ENCODE measurements around the gene PRKCA.

The PRKCA gene

DNA sequence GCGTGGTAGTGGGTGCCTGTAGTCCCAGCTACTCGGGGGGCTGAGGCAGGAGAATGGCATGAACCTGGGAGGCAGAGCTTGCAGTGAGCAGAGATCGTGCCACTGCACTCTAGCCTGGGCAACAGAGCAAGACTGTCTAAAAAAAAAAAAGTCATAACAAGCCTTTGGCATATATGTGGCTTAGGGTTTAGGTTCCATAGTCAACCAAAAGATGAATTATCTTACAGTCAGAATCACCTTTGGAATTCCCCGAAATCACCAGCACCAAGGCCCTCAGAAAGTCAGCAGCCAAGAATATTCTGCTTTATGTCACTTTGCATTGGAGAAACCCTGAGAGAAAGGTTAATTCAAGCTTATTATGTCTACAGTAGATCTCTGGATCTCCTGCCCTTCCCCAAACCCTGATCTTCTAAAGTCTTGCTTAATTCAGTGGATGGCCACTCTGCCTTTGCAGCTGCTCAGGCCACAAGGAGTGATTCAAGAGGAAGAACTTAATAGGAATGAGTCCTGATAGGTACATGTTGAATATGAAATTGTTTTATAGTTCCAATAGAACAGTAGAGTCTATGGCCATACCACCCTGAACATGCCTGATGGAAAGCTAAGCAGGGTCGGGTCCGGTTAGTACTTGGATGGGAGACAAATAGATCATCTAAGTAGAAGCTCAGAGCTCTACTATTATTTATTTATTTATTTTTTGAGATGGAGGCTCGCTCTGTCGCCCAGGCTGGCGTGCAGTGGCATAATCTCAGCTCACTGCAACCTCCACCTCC lies 336.5 kb downstream of the PRKCA start:
- no peak for DNase-seq

DNA sequence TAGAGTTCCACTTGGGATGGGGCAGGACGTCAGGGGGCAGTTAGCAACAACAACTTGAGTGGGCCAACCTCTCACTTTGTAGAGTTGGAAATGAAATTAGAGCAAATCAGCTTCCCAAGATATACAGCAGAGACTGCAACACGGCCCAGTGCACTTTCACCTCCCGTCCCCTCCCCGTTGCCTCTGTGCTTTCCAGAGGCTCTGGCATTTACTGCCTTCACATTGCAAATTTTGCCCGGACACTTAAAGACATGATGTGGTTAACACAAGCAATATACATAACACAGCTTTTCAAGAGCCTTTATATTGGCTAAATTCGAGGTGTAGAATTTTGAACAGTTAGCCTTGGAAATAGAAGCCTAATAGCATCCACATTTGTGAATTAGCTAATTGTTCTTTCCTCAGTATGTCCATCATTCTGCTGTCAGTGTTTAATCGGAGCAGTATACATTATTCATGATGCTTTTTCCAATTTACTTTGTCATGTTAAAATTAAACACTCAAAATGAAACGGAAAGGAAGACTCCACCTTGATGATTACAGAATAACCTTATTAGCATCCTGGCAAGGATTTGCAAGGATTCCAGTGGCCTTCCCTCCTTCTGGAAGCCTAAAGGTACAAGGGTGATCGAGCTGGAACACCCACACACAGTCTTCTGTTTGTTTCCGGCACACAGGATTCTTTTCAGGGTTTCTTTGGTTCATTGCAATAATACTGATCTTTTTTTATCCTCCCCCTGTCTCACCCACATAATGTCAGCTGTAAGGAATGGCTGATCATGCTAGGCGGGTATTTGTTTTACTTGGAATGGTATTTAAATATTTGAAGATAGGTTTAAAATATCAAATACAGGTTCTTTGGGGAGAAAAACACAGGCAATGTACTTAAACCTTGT lies 341.6 kb downstream of the PRKCA start:
- no peak for DNase-seq

DNA sequence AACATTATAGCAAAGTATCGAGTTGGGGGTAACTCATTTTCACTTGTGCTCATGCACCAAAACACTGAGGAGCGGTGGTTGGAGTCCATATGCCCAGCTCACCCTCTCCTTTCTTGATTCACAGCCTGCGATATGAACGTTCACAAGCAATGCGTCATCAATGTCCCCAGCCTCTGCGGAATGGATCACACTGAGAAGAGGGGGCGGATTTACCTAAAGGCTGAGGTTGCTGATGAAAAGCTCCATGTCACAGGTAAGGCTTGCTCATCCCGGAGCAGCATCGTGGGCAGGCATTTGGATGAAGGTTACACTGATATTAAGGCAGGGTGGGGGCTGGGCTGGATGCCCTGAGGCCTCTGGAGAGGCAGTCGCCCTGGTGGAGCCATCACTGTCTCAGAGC lies 342.8 kb downstream of the PRKCA start:
- no peak for DNase-seq

- no peak for DNase-seq
Measured at GRCh38 chr17:66647391-66647983, 345.1 kb downstream of the PRKCA start.

GRCh38 chr17:66649818-66650543 lies 347.6 kb downstream of the PRKCA start:
- DNase-seq, result no peak

DNA sequence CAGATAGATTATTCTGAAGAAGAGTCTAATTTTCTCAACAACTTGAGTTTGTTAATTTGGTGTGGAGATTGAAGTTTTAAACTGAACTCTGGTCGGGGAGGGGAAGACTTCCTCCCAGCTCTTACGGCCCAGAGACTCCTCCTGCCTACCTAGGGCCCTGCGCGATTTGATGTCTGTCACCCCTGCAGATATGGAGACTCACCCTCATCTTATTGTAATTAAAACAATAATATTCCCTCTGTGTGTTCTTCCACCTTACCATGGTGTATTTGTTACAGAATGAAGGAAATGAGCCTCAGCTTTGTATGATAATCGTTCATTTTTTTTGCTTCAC lies 348.1 kb downstream of the PRKCA start:
- no peak for DNase-seq

DNA sequence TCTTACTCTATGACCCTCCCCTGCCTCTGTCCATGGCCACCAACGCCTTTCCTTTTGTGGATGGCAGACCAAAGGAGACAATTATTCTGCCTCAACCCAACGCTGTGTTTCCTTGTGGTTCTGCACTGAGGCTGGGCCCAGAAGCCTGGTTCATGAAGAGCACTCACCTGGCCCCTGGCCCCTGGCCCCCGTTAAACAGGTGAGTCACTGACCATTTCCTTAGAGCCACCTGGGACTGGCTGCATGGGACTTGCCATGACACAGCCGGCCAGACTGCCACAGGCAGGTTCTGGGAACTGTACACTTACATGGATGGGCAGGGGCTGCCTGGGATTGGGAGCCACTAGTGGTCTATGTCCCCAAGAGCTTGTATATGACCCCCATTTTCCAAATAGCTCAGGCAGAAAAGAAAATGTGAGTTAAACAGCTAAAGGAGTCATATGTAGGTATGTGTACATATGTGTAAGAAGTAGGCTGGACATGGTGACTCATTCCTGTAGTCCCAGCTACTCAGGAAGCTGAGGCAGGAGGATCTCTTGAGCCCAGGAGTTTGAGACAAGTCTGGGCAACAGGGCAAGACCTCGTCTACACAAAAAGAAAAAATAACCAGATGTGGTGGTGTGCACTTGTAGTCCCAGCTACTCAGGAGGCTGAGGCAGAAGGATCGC lies 350.6 kb downstream of the PRKCA start:
- DNase-seq, result no peak

GRCh38 chr17:66654106-66654740 lies 351.8 kb downstream of the PRKCA start:
- no peak for DNase-seq

DNA sequence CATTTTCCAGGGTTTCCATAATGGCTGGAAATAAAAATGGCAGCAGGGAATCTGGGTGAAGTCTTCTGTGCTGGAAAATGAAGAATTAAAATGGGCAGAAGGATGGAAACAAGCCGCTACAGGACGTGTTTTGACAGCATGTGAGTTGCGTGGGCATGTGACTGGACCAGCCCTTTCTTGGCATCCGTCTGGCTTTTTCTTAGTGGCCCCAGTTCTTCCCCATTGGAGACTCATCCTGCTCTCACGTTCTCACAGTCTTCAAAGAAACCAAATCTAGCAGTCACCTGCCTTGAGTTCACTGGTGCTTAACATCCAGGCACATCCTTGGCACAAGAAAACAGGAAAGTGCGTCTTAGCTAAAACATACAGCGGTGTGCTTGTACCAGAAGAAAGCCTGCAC lies 352.4 kb downstream of the PRKCA start:
- DNase-seq, result no peak

DNA sequence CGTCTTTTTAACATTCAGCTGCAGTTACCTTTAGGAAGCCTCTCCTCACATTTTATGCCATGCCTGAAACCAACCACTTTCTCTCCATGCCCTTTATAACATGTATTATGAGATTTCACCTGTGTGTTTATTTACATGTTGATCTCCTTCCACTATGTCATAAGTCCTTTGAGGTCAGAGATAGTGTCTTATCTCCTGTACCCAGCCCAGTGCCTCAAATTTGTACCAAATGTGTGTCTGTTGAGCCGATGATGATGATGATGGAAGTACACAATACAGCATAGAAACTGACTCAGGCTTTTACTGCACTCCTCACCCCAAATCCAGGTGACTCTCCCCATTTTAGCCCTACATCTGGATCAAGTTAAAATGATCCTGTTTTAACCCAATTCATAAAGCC lies 353.0 kb downstream of the PRKCA start:
- no peak for DNase-seq

DNA sequence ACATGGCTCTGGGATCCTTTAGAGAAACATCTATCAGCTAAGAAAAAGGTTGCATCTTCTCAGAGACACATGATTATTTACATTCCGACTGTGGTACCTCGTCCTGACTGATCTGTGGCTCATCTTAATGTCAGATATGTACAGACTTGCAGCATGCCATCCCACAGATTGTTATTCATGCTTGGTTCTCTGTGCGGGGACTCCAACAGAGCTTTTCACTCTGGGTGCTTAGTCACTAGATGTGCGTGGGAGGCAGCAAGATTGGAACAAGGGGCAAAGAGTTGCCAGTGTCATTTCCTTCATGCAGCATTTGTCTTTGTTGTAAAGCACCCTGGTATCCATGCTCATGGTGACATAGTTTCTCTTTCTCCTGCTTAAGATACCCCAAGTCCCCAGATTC lies 353.4 kb downstream of the PRKCA start:
- no peak for DNase-seq

- no peak for DNase-seq
Measured at GRCh38 chr17:66661411-66662256, 359.2 kb downstream of the PRKCA start.

GRCh38 chr17:66662496-66662895 lies 360.1 kb downstream of the PRKCA start:
- no peak for DNase-seq

GRCh38 chr17:66663041-66663606 lies 360.7 kb downstream of the PRKCA start:
- no peak for DNase-seq

GRCh38 chr17:66664336-66664735 lies 361.9 kb downstream of the PRKCA start:
- DNase-seq, result no peak

GRCh38 chr17:66665194-66665593 lies 362.8 kb downstream of the PRKCA start:
- no peak for DNase-seq

DNA sequence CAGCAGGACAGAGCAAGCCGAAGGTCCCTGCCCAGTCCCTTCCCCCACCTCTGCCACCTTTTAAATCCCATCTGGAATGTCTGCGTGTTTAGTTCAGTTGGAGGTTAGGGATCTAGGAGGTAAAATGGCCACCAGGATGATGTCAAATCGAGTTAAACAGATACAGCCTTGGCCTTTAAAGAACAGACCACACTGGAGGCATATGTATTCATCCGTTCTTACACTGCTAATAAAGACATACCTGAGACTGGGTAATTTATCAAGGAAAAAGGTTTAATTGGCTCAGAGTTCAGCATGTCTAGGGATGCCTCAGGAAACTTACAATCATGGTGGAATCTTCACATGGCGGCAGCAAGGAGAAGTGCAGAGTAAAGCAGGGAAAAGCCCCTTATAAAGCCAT lies 364.7 kb downstream of the PRKCA start:
- no peak for DNase-seq

GRCh38 chr17:66667491-66668030 lies 365.1 kb downstream of the PRKCA start:
- DNase-seq, result peak; percentile 44

DNA sequence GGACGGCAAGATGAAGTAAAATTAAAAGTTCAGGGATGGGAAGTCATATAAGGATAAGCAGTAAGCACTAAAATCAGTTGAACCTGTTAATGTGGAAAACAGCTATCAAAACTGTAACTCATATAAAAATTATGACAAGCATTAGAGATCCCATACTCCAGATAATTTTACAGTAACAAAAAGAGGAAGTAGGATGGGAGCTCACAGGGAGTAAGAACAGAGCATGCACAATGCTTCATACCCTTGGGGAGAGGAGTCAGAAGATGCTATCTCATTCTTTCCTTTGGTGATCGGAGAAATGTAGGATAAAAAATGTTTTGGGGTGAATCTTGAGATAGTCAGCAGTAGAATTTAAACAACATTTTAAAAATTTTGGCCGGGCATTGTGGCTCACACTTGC lies 367.8 kb downstream of the PRKCA start:
- DNase-seq, result no peak

- no peak for DNase-seq
Measured at GRCh38 chr17:66671156-66671555, 368.7 kb downstream of the PRKCA start.
